GM19468 (cell line): ENCODE measurements around the gene ARPP19.
"Not testable (repeated sequence)": the region's sequence is repeated elsewhere in the genome, so short reads cannot be mapped to it uniquely, and the experiment has no call there.

ENCODE experiments used
- ATAC-seq: cut with Tn5 transposase; IDR thresholded peaks from one replicate; pipeline ENCODE4 v1.9.1; 2021; ENCODE audit warnings: mild to moderate bottlenecking, moderate library complexity, moderate number of reproducible peaks; ENCODE audit not compliant: unreplicated experiment; ENCODE audit errors: extremely low read depth

ARPP19 gene

GRCh38 chr15:52552303-52552702, 16.5 kb downstream of the ARPP19 start:
- no peak for ATAC-seq

- no peak for ATAC-seq
Observed at GRCh38 chr15:52551762-52552161, 17.1 kb downstream of the ARPP19 start.

GRCh38 chr15:52551186-52551585, 17.6 kb downstream of the ARPP19 start:
- not testable (repeated sequence) for ATAC-seq

- ATAC-seq: no peak
Observed at GRCh38 chr15:52546031-52546751, 22.6 kb downstream of the ARPP19 start.

GRCh38 chr15:52540374-52541012, 28.3 kb downstream of the ARPP19 start:
- ATAC-seq: no peak

- no peak for ATAC-seq
Observed at GRCh38 chr15:52537459-52537858, 31.4 kb downstream of the ARPP19 start.

GRCh38 chr15:52532427-52532826, 36.4 kb downstream of the ARPP19 start:
- ATAC-seq: no peak

- ATAC-seq: no peak
Observed at GRCh38 chr15:52529940-52530339, 38.9 kb downstream of the ARPP19 start.

- no peak for ATAC-seq
Observed at GRCh38 chr15:52529341-52529924, 39.4 kb downstream of the ARPP19 start.

- ATAC-seq: peak; percentile 58
Observed at GRCh38 chr15:52528564-52529340, 40.1 kb downstream of the ARPP19 start, which contains the start of gene MYO5A. MYO5A (minus strand) TSS chr15:52528880; CDS start chr15:52528806, 74 bp downstream.

- no peak for ATAC-seq
Observed at GRCh38 chr15:52527911-52528563, 40.8 kb downstream of the ARPP19 start.

GRCh38 chr15:52527196-52527910, 41.5 kb downstream of the ARPP19 start:
- ATAC-seq: no peak

- ATAC-seq: no peak
Observed at GRCh38 chr15:52524223-52525136, 44.4 kb downstream of the ARPP19 start.

GRCh38 chr15:52523647-52524046, 45.2 kb downstream of the ARPP19 start:
- ATAC-seq: no peak

- no peak for ATAC-seq
Observed at GRCh38 chr15:52523192-52523591, 45.6 kb downstream of the ARPP19 start.

GRCh38 chr15:52521682-52522081, 47.1 kb downstream of the ARPP19 start:
- no peak for ATAC-seq

GRCh38 chr15:52520421-52520820, 48.4 kb downstream of the ARPP19 start:
- no peak for ATAC-seq
